Activated CD4-positive, CD25-positive, alpha-beta regulatory T cell (primary cell): ENCODE measurements around the gene DESI2.

Experiments
- DNase-seq, 4 experiments: peaks; one replicate each; lab custom pipeline; 2025; lab: John Stamatoyannopoulos, UW

Gene DESI2

GRCh38 chr1:244755673-244756072, 102.7 kb downstream of the DESI2 start:
- DNase-seq = no peak

- no peak for DNase-seq
Observed at GRCh38 chr1:244757091-244757939, 104.4 kb downstream of the DESI2 start.
